CD4-positive, alpha-beta T cell treated with Interleukin-1 beta for 1 hour (primary cell): Measurements from ENCODE around the gene RNF180.
"Not testable (repeated sequence)": the region's sequence is repeated elsewhere in the genome, so short reads cannot be mapped to it uniquely, and the experiment has no call there.

Source experiments
- DNase-seq, 2 donors: peaks; one replicate each; pipeline ENCODE4 v3.0.0-alpha.2; 2020 to 2022

RNF180 gene

DNA sequence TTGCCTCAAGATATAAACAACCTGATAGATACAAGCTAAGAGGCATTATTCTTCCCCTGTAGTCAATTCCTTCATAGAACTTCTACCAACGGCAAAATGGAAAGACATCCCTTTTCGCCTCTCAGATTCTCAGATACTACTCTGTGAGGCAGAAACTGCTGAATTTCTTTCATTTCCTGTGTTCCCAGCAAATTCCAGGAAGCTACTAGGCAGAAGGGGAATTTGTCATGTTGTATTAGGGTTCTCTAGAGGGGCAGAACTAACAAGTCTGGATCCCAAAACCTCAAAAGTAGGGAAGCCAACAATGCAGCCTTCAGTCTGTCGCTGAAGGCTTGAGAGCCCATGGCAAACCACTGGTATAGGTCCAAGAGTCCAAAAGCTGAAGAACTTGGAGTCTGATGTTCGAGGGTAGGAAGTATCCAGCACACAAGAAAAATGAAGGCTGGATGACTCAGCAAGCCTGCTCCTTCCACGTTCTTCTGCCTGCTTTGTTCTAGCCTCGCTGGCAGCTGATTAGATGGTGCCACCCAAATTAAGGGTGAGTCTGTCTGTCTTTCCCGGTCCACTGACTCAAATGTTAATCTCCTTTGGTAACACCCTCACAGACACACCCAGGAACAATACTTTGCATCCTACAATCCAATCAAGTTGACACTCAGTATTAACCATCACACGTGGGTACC lies 15.2 kb downstream of the RNF180 start:
- no peak for DNase-seq

DNA sequence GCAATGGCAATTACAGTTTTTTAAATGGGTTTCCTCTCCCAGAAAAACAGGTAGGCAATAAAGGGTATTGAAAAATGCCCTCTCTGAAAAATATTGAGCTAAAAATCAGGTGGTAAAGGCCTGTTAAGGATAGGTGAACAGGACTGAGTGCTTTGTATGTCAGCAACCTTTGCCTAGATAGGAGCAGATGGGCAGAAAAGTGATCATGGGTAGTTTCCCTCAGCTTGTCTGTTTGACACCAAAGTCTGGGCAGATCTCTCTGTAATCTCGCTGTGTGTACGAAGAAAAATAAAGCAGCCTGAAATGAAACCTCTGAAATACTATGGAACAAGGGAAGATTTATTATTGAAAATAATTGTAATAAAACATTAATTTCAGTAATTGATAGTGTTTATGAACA lies 15.8 kb downstream of the RNF180 start:
- no peak for DNase-seq

DNA sequence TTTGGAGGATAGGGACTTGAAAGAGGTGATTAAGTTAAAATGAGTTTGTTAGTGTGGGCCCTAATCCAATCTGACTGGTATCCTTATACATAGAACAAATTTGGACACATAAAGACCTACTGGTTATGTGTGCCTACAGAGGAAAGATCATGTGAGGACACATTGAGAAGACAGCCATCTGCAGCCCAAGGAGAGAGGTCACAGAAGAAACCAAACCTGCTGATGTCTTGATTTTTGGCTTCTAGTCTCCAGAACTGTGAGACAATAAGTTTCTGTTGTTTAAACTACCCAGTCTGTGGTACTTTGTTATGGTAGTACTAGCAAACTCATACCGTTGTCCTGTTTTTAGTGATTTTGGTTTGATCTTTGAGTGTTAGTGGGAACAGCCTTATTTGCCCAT lies 18.3 kb downstream of the RNF180 start:
- DNase-seq, result no peak

DNA sequence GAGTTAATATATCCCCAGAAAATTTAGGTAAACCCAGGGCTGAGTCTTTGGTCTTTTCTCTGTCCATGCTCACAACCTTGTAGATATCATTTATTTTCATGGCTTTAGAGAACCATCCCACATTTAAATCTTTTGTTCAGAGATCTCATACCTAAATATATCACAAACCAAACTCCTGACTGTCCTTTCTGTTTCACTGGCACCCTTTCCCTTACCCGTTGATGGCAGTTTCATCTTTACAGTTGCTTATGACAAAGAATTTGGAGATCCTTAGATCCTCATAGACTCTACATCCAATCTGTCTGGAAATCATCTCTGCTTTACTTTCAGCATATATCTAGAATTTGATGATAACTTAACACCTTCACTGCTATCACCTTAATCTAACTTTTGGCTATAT lies 19.2 kb downstream of the RNF180 start:
- DNase-seq, result no peak

DNA sequence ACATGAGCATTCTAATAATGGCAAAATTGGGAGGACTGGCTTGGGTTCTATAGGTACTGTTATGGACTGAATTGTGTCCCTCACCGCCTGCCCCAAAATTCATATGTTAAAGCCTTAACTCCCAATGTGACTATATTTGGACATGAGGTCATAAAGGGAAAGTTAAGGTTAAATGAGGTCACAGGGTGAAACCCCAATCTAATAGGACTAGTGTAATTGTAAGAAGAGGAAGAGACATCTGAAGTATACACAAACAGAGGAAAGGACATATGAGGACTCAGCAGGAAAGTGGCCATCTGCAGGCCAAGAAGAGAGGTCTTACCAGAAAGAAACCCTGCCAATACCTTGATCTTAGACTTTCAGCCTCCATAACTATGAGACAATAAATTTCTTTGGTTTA lies 23.1 kb downstream of the RNF180 start:
- DNase-seq, result no peak

DNA sequence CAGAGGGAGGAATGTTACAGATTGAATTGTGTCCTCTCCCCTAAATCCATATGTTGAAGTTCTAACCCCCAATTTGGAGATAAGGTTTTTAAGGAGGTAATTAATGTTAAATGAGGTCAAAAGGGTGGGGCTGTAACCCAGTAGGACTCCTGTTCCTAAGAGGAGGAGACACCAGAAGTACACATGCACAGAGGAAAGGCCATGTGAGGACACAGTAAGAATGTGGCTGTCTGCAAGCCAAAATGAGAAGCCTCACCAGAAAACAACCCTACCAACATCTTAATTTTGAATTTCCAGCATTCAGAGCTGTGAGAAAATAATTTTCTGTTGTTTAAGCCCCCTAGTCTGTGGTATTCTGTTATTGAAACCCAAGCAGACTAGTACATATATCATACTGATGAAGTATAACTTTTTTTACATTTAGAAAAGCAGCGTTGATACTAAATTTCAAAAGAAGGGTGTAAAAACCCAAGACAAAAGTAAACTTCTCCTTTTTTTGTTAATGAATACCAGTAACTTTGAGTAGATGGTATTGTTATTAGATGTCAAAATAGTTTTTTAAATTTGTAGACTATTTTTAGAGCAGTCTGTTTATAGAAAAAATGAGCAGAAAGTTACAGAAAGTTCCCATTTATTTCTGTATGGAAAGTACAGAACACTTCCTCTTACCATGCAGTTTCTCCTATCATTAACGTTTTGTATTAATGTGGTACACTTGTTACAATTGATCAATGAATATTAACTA lies 25.1 kb downstream of the RNF180 start:
- DNase-seq, result no peak

DNA sequence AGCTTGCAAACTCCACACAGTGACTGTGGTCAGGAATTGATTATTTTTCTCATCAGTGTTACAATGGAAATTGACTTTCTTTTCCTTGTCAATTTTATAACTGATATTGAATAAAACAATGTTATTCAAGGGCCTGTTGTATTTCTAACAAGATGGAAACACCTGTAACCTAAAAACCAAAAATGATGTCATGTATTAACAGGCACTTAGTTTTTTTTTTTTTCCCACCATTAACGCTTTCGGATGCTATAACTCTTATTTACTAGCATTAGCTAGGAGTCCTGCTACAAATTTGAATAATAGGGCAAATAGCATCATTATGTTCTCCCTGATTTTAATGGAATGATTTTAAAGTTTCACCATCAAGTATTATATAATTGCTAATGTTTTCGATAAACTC lies 30.3 kb downstream of the RNF180 start:
- no peak for DNase-seq

DNA sequence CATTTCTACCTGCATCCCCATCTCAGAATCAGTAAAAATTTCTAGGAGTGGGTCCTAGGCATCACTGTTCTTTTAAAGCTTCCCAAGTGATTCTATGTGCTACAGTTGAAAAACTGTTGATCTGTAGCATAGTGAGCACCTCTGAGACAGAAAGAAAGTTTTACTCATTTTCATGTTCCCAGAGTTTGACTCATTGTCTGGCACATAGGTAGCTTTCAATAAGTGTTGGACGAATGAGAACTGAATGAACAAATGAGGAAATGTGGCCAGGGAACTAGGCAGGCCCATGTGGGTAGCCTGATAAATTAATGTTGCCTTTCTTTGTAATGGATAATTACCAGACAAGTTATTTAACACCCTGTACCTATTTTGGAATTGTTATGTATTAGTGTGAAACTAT lies 33.8 kb downstream of the RNF180 start:
- no peak for DNase-seq

DNA sequence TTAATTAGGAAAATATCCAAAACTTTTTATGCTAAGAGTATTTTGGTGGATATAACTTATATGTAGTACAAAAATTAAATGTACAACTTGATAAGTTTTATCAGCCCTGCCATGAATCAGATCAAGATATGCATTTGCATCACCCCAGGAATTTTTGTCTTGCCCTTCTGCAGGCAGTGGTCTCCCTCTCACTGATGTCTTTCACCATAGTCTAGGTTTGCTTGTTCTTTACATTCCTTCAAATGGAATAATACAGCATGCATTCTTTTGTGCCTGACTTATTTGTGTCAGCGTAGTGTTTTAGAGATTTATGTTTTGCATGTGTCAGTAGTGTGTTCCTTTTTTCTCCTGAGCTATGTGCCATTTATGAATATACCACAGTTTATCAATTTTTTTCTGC lies 36.4 kb downstream of the RNF180 start:
- no peak for DNase-seq

DNA sequence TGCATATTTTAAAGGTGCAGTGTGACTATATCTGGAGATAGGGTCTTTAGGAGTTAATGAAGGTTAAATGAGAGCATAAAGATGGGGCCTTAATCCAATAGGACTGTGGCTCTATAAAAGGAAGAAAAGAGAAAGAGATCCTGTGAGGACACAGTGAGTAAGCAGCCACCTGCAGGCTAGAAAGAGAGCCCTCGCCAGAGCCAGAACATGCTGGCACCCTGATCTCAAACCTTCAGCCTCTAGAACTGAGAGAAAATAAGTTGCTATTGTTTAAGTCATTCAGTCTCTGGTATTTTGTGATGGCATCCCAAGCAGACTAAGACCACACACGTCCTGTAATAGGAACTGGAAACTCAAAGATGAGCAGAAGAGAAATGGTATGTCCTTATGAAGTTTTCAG lies 41.0 kb downstream of the RNF180 start:
- DNase-seq, result no peak

DNA sequence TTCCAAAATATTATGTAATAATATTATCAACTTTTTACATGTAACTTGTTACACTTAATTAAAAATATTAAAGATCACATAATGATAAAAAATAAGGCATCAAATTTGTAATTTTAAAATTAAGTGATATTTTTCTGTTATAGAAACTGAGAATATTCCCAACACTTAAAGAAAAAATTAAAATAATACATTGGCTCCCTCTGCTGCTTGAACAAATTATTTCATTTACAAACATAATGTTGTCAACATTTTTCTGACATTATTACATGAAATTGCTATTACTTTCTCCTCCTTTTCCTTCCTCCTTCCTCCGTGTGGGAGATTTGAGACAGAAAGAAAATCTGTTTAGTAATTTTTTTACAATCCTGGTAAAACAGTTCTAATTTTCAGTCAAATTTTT lies 42.3 kb downstream of the RNF180 start:
- DNase-seq, result no peak

DNA sequence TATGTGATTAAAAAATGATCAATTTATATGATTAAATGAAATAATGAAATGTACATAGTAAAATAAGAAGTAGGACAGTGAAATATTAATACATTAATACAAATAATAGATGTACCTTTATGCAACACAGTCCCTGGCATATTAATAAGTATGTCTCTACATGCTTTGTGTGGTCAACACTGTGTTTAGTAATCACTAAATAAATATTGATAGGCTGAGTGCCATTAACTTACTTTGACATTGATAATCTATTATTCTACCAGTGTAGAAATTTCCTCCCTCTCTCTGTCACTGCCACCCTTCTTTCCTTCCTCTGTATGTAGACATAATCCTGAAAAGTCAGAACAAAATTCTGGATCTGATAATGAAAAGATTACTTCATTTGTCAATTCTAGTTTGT lies 43.7 kb downstream of the RNF180 start:
- DNase-seq, result no peak

DNA sequence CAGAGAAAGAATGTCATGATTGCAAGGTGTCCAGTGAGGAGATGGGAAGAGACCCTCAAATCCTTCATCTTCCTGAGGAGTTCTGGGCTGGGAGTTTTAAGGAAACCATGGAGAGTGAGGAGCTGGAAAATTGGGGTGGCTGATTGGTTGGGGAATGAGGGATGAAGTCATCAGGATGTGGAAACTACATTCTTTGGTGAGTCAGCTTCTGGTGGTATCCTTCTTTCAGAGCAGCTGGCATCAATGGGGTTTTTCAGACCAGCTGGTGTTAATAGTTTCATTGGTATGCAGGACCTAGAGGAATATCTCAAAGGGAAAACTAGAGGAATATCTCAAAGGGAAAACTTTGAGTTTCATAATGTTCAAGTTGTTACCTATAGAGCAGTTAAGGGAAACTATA lies 45.2 kb downstream of the RNF180 start:
- no peak for DNase-seq

DNA sequence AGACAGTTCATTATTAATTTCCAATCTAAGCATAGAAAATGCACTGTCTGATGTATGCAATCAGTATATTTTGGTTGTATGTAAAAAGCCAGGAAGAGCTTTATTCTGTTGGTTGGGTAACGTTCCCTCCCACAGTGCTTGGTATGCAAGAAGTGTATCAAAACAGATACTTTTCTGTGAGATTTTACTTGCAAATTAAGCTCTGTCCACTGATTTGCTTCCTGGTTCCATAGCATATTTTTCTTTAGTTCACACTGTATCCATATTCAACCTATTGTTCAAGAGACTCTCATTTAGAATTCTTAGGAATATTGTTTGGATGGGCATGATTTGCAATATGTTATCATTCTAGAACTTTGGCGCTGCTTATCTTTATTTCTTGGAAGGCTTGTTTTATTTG lies 47.4 kb downstream of the RNF180 start:
- no peak for DNase-seq

DNA sequence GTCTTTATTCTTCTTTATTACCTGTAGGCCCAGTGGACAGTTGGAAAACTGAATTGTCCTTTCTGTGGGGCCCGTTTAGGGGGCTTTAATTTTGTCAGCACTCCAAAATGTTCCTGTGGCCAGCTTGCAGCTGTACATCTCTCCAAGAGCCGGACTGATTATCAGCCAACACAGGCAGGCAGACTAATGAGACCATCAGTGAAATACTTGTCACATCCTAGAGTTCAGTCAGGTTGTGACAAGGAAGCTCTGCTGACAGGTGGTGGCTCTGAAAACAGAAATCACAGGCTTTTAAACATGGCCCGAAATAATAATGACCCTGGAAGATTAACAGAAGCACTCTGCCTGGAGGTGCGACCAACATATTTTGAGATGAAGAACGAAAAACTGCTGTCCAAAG lies 47.9 kb downstream of the RNF180 start:
- DNase-seq, result no peak

DNA sequence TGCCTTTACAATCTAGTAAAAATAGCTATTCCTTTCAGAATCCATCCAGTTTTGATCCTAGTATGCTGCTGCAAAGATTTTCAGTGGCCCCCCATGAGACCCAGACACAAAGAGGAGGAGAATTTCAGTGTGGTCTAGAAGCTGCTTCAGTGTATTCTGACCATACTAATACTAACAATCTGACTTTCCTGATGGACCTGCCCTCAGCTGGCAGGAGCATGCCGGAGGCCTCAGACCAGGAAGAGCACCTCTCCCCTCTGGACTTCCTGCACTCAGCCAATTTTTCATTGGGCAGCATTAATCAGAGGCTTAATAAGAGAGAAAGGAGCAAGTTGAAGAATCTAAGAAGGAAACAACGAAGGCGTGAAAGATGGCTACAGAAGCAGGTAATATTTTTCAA lies 48.5 kb downstream of the RNF180 start:
- no peak for DNase-seq

DNA sequence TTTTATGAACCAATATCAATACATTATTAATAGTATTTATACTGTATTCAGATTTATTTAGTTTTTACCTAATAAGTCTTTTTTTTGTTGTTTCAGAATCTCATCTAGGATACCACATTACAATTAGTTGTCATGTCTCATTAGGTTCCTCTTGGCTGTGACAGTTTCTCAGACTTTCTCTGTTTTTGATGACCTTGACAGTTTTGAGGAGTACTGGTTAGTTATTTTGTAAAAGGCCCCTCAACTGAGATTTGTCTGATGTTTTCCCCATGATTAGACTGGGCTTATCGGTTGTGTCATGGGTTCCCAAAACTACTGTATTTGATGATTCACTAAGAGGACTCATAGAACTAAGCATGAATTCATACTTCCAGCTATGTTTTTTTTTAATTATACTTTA lies 56.3 kb downstream of the RNF180 start:
- no peak for DNase-seq

DNA sequence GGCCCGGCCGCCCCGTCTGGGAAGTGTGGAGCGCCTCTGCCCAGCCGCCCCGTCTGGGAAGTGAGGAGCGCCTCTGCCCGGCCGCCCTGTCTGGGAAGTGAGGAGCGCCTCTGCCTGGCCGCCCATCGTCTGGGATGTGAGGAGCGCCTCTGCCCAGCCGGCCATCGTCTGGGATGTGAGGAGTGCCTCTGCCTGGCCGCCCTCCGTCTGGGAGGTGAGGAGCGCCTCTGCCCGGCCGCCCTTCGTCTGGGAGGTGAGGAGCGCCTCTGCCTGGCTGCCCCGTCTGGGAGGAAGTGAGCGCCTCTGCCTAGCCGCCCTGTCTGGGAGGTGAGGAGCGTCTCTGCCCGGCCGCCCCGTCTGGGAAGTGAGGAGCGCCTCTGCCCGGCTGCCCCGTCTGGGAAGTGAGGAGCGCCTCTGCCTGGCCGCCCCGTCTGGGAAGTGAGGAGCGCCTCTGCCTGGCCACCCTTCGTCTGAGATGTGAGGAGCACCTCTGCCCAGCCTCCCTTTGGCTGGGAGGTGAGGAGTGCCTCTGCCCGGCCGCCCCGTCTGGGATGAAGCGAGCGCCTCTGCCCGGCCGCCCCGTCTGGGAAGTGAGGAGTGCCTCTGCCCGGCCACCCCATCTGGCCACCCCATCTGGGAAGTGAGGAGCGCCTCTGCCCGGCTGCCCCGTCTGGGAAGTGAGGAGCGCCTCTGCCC lies 59.8 kb downstream of the RNF180 start:
- DNase-seq, result not testable (repeated sequence)

DNA sequence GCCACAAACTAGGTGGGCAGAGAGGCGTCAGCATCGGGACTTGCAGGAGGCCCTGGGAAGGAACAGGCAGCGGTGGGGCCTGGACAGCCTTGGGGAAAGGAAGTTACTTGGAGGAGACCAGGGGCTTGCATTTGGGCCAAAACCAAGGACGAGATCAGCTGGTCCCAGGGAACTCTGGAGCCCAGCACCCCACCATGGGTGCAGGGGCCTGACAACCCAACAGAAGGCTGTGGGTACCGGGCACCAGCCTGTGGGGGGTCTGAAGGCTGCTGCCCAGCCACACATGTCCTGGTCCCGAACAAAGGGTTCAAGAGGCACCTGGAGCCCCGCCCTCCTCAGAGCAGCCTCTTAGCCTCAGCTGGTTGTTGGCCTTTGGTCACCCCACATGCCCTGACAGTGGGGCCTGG lies 61.5 kb downstream of the RNF180 start:
- not testable (repeated sequence) for DNase-seq

DNA sequence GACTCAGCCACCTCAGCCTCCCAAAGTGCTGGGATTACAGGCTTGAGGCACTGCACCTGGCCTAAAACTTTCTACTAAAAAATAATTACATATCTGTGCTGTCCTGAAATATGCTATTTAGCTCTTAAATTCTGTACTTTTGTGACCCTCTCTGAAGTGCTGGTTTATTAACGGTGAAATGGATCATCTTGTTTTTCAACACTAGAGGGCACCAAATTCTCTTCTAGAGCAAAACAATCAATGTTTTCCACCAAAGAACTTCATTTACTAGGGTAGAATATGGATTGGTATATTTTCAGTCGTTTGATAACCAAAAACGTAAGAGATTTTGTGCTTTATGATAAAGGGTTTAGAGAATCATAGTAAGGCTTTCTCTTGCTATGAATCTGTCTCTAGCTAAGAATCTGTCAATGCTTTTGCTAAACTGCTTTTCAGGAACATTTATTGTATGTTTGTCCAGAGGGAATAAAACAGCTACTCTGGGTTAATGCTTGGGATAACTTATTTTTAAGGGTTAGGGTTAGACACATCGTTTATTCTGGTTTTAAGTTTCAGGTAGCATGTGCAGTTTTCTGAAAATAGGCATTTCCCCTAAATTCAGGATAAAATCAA lies 63.6 kb downstream of the RNF180 start:
- peak in 1 of 2 donors; percentile 25 for DNase-seq

DNA sequence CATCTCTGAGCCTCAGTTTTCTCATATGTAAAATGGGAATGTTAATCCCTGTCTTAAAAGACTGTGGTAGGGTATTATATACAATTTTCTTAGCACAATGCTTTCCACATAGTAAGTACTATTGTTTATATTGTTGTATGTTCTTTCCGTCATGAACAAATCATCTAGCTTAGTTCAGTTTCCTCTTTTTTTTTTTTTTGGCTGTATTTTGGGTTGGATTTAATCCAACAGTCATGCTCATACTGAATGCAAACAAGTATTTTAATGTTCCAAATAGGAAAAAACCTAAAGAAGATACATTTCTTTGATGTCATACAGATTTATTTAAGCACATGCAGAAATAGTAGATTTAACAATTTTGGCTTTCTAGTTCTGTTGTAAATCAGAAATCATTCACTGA lies 95.1 kb downstream of the RNF180 start:
- no peak for DNase-seq

DNA sequence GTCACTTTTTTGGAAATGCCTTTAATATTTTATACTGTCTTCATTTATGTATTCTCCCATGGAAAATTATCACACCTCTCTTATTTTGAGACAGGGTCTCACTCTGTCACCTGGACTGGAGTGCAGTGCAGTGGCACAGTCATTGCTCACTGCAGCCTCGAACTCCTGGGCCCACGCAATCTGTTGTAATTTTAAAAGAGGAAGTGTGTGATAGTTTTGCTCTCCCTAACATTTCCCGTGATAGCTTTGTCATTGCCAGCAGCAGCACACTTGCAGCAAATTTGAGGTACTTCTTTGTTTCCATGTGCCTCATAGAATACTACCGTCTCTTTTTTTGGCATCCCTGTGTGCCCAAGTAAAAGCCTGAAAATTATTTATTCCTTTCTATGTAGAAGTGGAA lies 103.5 kb downstream of the RNF180 start:
- no peak for DNase-seq

DNA sequence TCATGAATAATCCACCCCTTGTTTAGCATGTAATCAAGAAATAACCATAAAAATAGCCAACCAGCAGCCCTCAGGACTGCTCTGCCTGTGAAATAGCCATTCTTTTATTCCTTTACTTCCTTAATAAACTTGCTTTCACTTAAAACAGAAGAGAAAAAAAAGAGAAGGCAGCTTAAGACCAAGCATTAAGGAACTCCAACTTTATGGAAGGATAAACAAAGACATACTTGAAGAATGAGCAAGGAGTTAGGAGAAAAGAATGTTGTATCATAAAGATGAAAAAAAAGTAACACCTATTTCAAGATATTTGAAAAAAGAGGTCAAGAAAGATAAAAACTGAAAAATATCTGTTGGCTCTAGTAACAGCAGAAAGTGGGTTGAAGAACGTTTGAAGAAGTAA lies 107.6 kb downstream of the RNF180 start:
- DNase-seq, result no peak
